Measurements from ENCODE around the gene SOX8. TPM values are rescaled to one million over a fixed set of nuclear protein-coding genes. Genes with fewer than 3 reads are reported as not detected.

Gene SOX8
- total and polyA plus RNA-seq, 10 of the 15 experiments (the other 5 are each of a cell fraction or from before 2014, with no cell fraction given): not detected

GRCh38 chr16:975291-975690 lies 6.3 kb upstream of the SOX8 start (continued):
- TF ChIP-seq EP300 (IDR thresholded peaks at IDR 0.05; ENCODE audit: borderline replicate concordance in 1 of 2, control insufficient read depth in 1 of 2, low read depth in 2 of 2, low read length in 2 of 2) (no peak), PML (IDR thresholded peaks at IDR 0.05; ENCODE audit: low read length) (no peak), SUZ12 (IDR thresholded peaks at IDR 0.05; ENCODE audit: unreplicated experiment) (no peak)

DNA sequence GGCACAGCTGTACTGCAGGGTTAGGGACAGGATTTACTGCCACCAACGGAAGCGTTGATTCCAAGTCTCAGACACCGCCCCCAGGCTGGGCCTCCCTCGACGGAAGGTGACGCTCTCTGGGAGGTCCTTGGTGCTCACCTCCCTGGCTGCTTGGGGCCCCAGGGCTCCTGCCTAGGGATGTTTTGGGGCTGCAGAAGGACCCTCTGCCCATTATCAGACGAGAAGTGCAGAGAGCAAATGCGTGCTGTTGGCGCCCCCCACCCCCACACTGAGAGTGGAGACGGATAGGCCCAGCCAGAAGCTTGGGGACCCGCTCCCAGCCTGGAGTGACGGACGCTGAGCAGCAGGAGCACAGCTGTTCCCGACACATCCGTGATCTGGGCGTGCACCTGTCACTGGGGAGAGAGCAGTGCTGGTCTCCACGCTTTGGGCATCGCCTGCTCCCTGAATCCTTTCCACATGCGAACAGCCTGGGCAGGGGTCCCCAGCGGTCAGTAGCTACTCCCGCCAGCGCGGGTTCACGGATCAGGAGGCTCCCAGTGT lies 5.1 kb upstream of the SOX8 start:
- Histone ChIP-seq H4K20me1 (ENCODE audit: control insufficient read depth, insufficient read depth) (no peaks in the 10 kb centered on the region), H3K27me3 (replicated peaks in 1 of 2; ENCODE audit: control insufficient read depth in 2 of 2, insufficient read depth in 2 of 2, low read length in 1 of 2) (peaks cover 0 to 7% of the 10 kb centered on the region in 2 experiments; a peak in 2 of 4 replicates), H3K27ac (ENCODE audit: control insufficient read depth, insufficient read depth) (no peak overlapping the region), H3K36me3 (ENCODE audit: control insufficient read depth in 2 of 2, insufficient read depth in 2 of 2, low read length in 1 of 2) (no peaks in the 10 kb centered on the region), H2AFZ (ENCODE audit: control insufficient read depth, low read depth, low read length) (no peak overlapping the region), H3K4me1 (ENCODE audit: control insufficient read depth, insufficient read depth, low read length) (no peaks in the 10 kb centered on the region), H3K9ac (ENCODE audit: control insufficient read depth, insufficient read depth, low read length) (no peak overlapping the region), H3K4me3 (no peak overlapping the region), H3K9me3 (replicated peaks; ENCODE audit: control insufficient read depth, insufficient read depth, low read length) (peaks cover 1% of the 10 kb centered on the region; the same call in 1 of the 3 replicates), H3K79me2 (ENCODE audit: control insufficient read depth, insufficient read depth, low read length) (no peaks in the 10 kb centered on the region), H3K4me2 (ENCODE audit: control insufficient read depth, insufficient read depth) (no peak overlapping the region)
- FAIRE-seq (no peak), DNase-seq (ENCODE audit: low read depth, low spot score) (no peak), ATAC-seq (no peak)
- BruUV-seq (replicated peaks): no TSS peak
- ChIA-PET SMC1A (ENCODE audit: uncharacterized antibody, unreplicated experiment) (no interaction called here), CTCF (no interaction called here), RAD21 (ENCODE audit: unreplicated experiment) (no interaction called here), POLR2A (no interaction called here)
- TF ChIP-seq EZH2 (IDR thresholded peaks at IDR 0.05; ENCODE audit: borderline replicate concordance, control insufficient read depth, low read depth, low read length) (no peak), ASH2L (IDR thresholded peaks at IDR 0.05; ENCODE audit: borderline replicate concordance, low read depth) (no peak), CHD4 (IDR thresholded peaks at IDR 0.05) (no peak), RFX5 (IDR thresholded peaks at IDR 0.05; ENCODE audit: low read depth, low read length) (no peak), SMAD1 (IDR thresholded peaks at IDR 0.05; ENCODE audit: low read depth, partially characterized antibody) (no peak), MXI1 (IDR thresholded peaks at IDR 0.05; ENCODE audit: low read depth, low read length) (no peak), IRF4 (IDR thresholded peaks at IDR 0.05; ENCODE audit: low read depth, low read length) (no peak), RCOR1 (conservative IDR thresholded peaks at IDR 0.05; ENCODE audit: low read depth, low read length) (no peak), TCF3 (IDR thresholded peaks at IDR 0.05; ENCODE audit: borderline replicate concordance, insufficient read depth, low read depth, low read length) (no peak), CHD2 (IDR thresholded peaks at IDR 0.05; ENCODE audit: borderline replicate concordance, low read depth, low read length) (no peak), RAD51 (IDR thresholded peaks at IDR 0.05) (no peak), USF1 (IDR thresholded peaks at IDR 0.05; ENCODE audit: borderline replicate concordance, extremely low read length, insufficient read depth, low read depth, low read length) (no peak)
- intact Hi-C loops (cut with micrococcal nuclease; ENCODE audit: unreplicated experiment) (no loop called here), in situ Hi-C loops (cut with MboI) (no loop called here)
- 38% methylated on average over 24 of the region's 24 CpGs for WGBS (ENCODE audit: insufficient coverage, insufficient replicate concordance, low lambda C conversion rate, missing lambda C conversion rate)

All from GM12878 (cell line).